Measurements from ENCODE around the gene ALDH3A2.

Gene ALDH3A2

GRCh38 chr17:19630661-19631060 is 17.9 kb upstream of the ALDH3A2 start:
- H3K4me1 ChIP-seq (ENCODE audit: control insufficient read depth, insufficient read depth, low read length) = no peaks in the 10 kb centered on the region
- H3K36me3 ChIP-seq (ENCODE audit: control insufficient read depth, insufficient read depth, low read length) = no peaks in the 10 kb centered on the region
- peaks cover 21% of the 10 kb centered on the region; the same call in 1 of the 2 replicates for H3K9me3 ChIP-seq (ENCODE audit: control insufficient read depth, insufficient read depth, low read depth, low read length)
- H3K27me3 ChIP-seq (ENCODE audit: control insufficient read depth, insufficient read depth, low read length) = no peaks in the 10 kb centered on the region
- no peak overlapping the region for H3K27ac ChIP-seq (ENCODE audit: low read depth, low read length)
- no peak overlapping the region for H3K4me3 ChIP-seq (ENCODE audit: low read depth, low read length)
- no peak overlapping the region for H3K9ac ChIP-seq (ENCODE audit: low read length)

GRCh38 chr17:19631905-19632304 is 16.6 kb upstream of the ALDH3A2 start:
- Histone ChIP-seq H3K4me3 (ENCODE audit: low read depth, low read length) (no peak overlapping the region), H3K36me3 (ENCODE audit: control insufficient read depth, insufficient read depth, low read length) (no peaks in the 10 kb centered on the region), H3K27ac (ENCODE audit: low read depth, low read length) (no peak overlapping the region)

GRCh38 chr17:19641687-19642372 is 6.7 kb upstream of the ALDH3A2 start:
- Histone ChIP-seq H3K4me1 (ENCODE audit: control insufficient read depth, insufficient read depth, low read length) (peaks cover 39% of the 10 kb centered on the region), H3K9me3 (ENCODE audit: control insufficient read depth, insufficient read depth, low read depth, low read length) (peaks cover 4% of the 10 kb centered on the region; the same call in 1 of the 2 replicates), H3K36me3 (ENCODE audit: control insufficient read depth, insufficient read depth, low read length) (no peaks in the 10 kb centered on the region), H3K27me3 (ENCODE audit: control insufficient read depth, insufficient read depth, low read length) (no peaks in the 10 kb centered on the region), H3K4me3 (ENCODE audit: low read depth, low read length) (no peak overlapping the region), H3K27ac (ENCODE audit: low read depth, low read length) (no peak overlapping the region), H3K9ac (ENCODE audit: low read length) (no peak overlapping the region)

More at GRCh38 chr17:19631905-19632304, 16.6 kb upstream of the ALDH3A2 start:
- H3K27me3 ChIP-seq (ENCODE audit: control insufficient read depth, insufficient read depth, low read length) = no peaks in the 10 kb centered on the region
- no peaks in the 10 kb centered on the region for H3K4me1 ChIP-seq (ENCODE audit: control insufficient read depth, insufficient read depth, low read length)
- H3K9ac ChIP-seq (ENCODE audit: low read length) = no peak overlapping the region
- peaks cover 15% of the 10 kb centered on the region; the same call in 1 of the 2 replicates for H3K9me3 ChIP-seq (ENCODE audit: control insufficient read depth, insufficient read depth, low read depth, low read length)

GRCh38 chr17:19642373-19642893 is 6.1 kb upstream of the ALDH3A2 start:
- H3K4me3 ChIP-seq (ENCODE audit: low read depth, low read length) = no peak overlapping the region
- H3K9me3 ChIP-seq (ENCODE audit: control insufficient read depth, insufficient read depth, low read depth, low read length) = peaks cover 4% of the 10 kb centered on the region; the same call in 1 of the 2 replicates
- H3K36me3 ChIP-seq (ENCODE audit: control insufficient read depth, insufficient read depth, low read length) = no peaks in the 10 kb centered on the region
- H3K4me1 ChIP-seq (ENCODE audit: control insufficient read depth, insufficient read depth, low read length) = peaks cover 45% of the 10 kb centered on the region
- H3K9ac ChIP-seq (ENCODE audit: low read length) = no peak overlapping the region
- no peak overlapping the region for H3K27ac ChIP-seq (ENCODE audit: low read depth, low read length)
- no peaks in the 10 kb centered on the region for H3K27me3 ChIP-seq (ENCODE audit: control insufficient read depth, insufficient read depth, low read length)

- no peaks in the 10 kb centered on the region for H3K27me3 ChIP-seq (ENCODE audit: control insufficient read depth, insufficient read depth, low read length)
- H3K36me3 ChIP-seq (ENCODE audit: control insufficient read depth, insufficient read depth, low read length) = no peaks in the 10 kb centered on the region
- no peak overlapping the region for H3K27ac ChIP-seq (ENCODE audit: low read depth, low read length)
- H3K4me3 ChIP-seq (ENCODE audit: low read depth, low read length) = no peak overlapping the region
- H3K4me1 ChIP-seq (ENCODE audit: control insufficient read depth, insufficient read depth, low read length) = peaks cover 46% of the 10 kb centered on the region
- H3K9ac ChIP-seq (ENCODE audit: low read length) = no peak overlapping the region
- H3K9me3 ChIP-seq (ENCODE audit: control insufficient read depth, insufficient read depth, low read depth, low read length) = no peaks in the 10 kb centered on the region
Measured at GRCh38 chr17:19644493-19645210, 3.9 kb upstream of the ALDH3A2 start.

- Histone ChIP-seq H3K36me3 (ENCODE audit: control insufficient read depth, insufficient read depth, low read length) (peaks cover 2% of the 10 kb centered on the region; the same call in 1 of the 2 replicates), H3K27ac (ENCODE audit: low read depth, low read length) (no peak overlapping the region; the same call in 1 of the 2 replicates), H3K4me1 (ENCODE audit: control insufficient read depth, insufficient read depth, low read length) (peaks cover 46% of the 10 kb centered on the region)
Measured at GRCh38 chr17:19645734-19646201, 2.8 kb upstream of the ALDH3A2 start.

GRCh38 chr17:19646788-19647696 is 1.5 kb upstream of the ALDH3A2 start:
- peak overlapping the region; percentile 91 for H3K9ac ChIP-seq (ENCODE audit: low read length)
- peaks cover 42% of the 10 kb centered on the region for H3K4me1 ChIP-seq (ENCODE audit: control insufficient read depth, insufficient read depth, low read length)
- peaks cover 4% of the 10 kb centered on the region; the same call in 1 of the 2 replicates for H3K9me3 ChIP-seq (ENCODE audit: control insufficient read depth, insufficient read depth, low read depth, low read length)
- peak overlapping the region; percentile 79 for H3K4me3 ChIP-seq (ENCODE audit: low read depth, low read length)
- peaks cover 15% of the 10 kb centered on the region for H3K36me3 ChIP-seq (ENCODE audit: control insufficient read depth, insufficient read depth, low read length)
- H3K27ac ChIP-seq (ENCODE audit: low read depth, low read length) = peak overlapping the region; percentile 78; the same call in 1 of the 2 replicates
- no peaks in the 10 kb centered on the region for H3K27me3 ChIP-seq (ENCODE audit: control insufficient read depth, insufficient read depth, low read length)

More at GRCh38 chr17:19645734-19646201, 2.8 kb upstream of the ALDH3A2 start:
- Histone ChIP-seq H3K27me3 (ENCODE audit: control insufficient read depth, insufficient read depth, low read length) (no peaks in the 10 kb centered on the region), H3K9ac (ENCODE audit: low read length) (peak overlapping the region; percentile 91), H3K4me3 (ENCODE audit: low read depth, low read length) (peak overlapping the region; percentile 79; the same call in 1 of the 2 replicates), H3K9me3 (ENCODE audit: control insufficient read depth, insufficient read depth, low read depth, low read length) (no peaks in the 10 kb centered on the region)

- Histone ChIP-seq H3K27me3 (ENCODE audit: control insufficient read depth, insufficient read depth, low read length) (no peaks in the 10 kb centered on the region), H3K4me3 (ENCODE audit: low read depth, low read length) (peak overlapping the region; percentile 79), H3K36me3 (ENCODE audit: control insufficient read depth, insufficient read depth, low read length) (peaks cover 24% of the 10 kb centered on the region), H3K9me3 (ENCODE audit: control insufficient read depth, insufficient read depth, low read depth, low read length) (peaks cover 10% of the 10 kb centered on the region; the same call in 1 of the 2 replicates), H3K9ac (ENCODE audit: low read length) (peak overlapping the region; percentile 91), H3K27ac (ENCODE audit: low read depth, low read length) (peak overlapping the region; percentile 78; the same call in 1 of the 2 replicates), H3K4me1 (ENCODE audit: control insufficient read depth, insufficient read depth, low read length) (peaks cover 34% of the 10 kb centered on the region)
Measured at GRCh38 chr17:19647697-19648474, 665 bp upstream of the ALDH3A2 start.

GRCh38 chr17:19649274-19649541 is 657 bp downstream of the ALDH3A2 start:
- peaks cover 36% of the 10 kb centered on the region for H3K36me3 ChIP-seq (ENCODE audit: control insufficient read depth, insufficient read depth, low read length)
- H3K27ac ChIP-seq (ENCODE audit: low read depth, low read length) = peak overlapping the region; percentile 50; the same call in 1 of the 2 replicates
- peaks cover 33% of the 10 kb centered on the region for H3K4me1 ChIP-seq (ENCODE audit: control insufficient read depth, insufficient read depth, low read length)
- peak overlapping the region; percentile 79 for H3K4me3 ChIP-seq (ENCODE audit: low read depth, low read length)
- peaks cover 13% of the 10 kb centered on the region; the same call in 1 of the 2 replicates for H3K9me3 ChIP-seq (ENCODE audit: control insufficient read depth, insufficient read depth, low read depth, low read length)
- peak overlapping the region; percentile 76 for H3K9ac ChIP-seq (ENCODE audit: low read length)
- no peaks in the 10 kb centered on the region for H3K27me3 ChIP-seq (ENCODE audit: control insufficient read depth, insufficient read depth, low read length)

GRCh38 chr17:19650826-19651225 is 2.3 kb downstream of the ALDH3A2 start:
- H3K9ac ChIP-seq (ENCODE audit: low read length) = no peak overlapping the region
- H3K4me3 ChIP-seq (ENCODE audit: low read depth, low read length) = peak overlapping the region; percentile 27; the same call in 1 of the 2 replicates
- peaks cover 25% of the 10 kb centered on the region for H3K9me3 ChIP-seq (ENCODE audit: control insufficient read depth, insufficient read depth, low read depth, low read length)
- peaks cover 52% of the 10 kb centered on the region for H3K36me3 ChIP-seq (ENCODE audit: control insufficient read depth, insufficient read depth, low read length)
- peaks cover 18% of the 10 kb centered on the region for H3K4me1 ChIP-seq (ENCODE audit: control insufficient read depth, insufficient read depth, low read length)
- H3K27ac ChIP-seq (ENCODE audit: low read depth, low read length) = no peak overlapping the region
- no peaks in the 10 kb centered on the region for H3K27me3 ChIP-seq (ENCODE audit: control insufficient read depth, insufficient read depth, low read length)

Measured in HUES6 (cell line).